ENCODE measurements around the gene IRAK3.

- no peak for TF ChIP-seq CTCF (IDR thresholded peaks at IDR 0.05)
- TF ChIP-seq EP300 (IDR thresholded peaks at IDR 0.05), result no peak
- TF ChIP-seq POLR2A (IDR thresholded peaks at IDR 0.05), result no peak
- no peak for TF ChIP-seq POLR2AphosphoS5 (IDR thresholded peaks at IDR 0.05)
Observed at GRCh38 chr12:66252771-66253170, 63.8 kb downstream of the IRAK3 start.
